Right atrium auricular region (tissue), 2 donors: ENCODE measurements around the gene ARRB1. TPM values are rescaled to one million over a fixed set of nuclear protein-coding genes. Genes with fewer than 3 reads are reported as not detected.
"Not testable (repeated sequence)": the region's sequence is repeated elsewhere in the genome, so short reads cannot be mapped to it uniquely, and the experiment has no call there.

ENCODE experiments used
- DNase-seq: peaks from one replicate; pipeline ENCODE4 v3.0.0-alpha.2; 2019; ENCODE audit warnings: low spot score
- H3K27ac ChIP-seq, 2 donors: fragments of 200-600 bp; sonication (generic); 1 replicate in 1 of 2; 2 replicates in 1 of 2; pipeline ENCODE4 v1.5.1; 2016 to 2019
- H3K27me3 ChIP-seq, 2 donors: fragments of 200-600 bp; sonication (generic); one replicate each; pipeline versions ENCODE4 v1.5.1 to v1.6.0; 2017 to 2019
- H3K36me3 ChIP-seq: fragments of 200-600 bp; sonication (generic); one replicate; pipeline ENCODE4 v1.5.1; 2016
- H3K4me1 ChIP-seq, 2 donors: fragments of 200-600 bp; sonication (generic); one replicate each; pipeline versions ENCODE4 v1.5.1 to v1.6.0; 2017 to 2019
- H3K4me3 ChIP-seq, 2 donors: fragments of 200-600 bp; sonication (generic); 1 replicate in 1 of 2; 2 replicates in 1 of 2; pipeline ENCODE4 v1.5.1; 2017 to 2019; ENCODE audit warnings: mild to moderate bottlenecking in 1 of 2, moderate library complexity in 1 of 2
- H3K9me3 ChIP-seq, 2 donors: fragments of 200-600 bp; sonication (generic); one replicate each; pipeline ENCODE4 v1.5.1; 2019
- total RNA-seq, 2 donors: library from RNA; depleted of rRNA; stranded (reverse); fragments of >200 nt; gene quantifications; one replicate each; pipeline ENCODE4 v1.1.0, GENCODE V29; 2016
- TF ChIP-seq, protein P1 (sequence below), 2 donors: fragments of 200-600 bp; sonication (generic); IDR thresholded peaks; one replicate each; pipeline ENCODE4 v1.5.1; 2019; ENCODE audit warnings: antibody characterized with exemption in 2 of 2

ARRB1 gene
- total RNA-seq, 2 donors from 2014 or later: 19.4 to 22.9 TPM

DNA sequence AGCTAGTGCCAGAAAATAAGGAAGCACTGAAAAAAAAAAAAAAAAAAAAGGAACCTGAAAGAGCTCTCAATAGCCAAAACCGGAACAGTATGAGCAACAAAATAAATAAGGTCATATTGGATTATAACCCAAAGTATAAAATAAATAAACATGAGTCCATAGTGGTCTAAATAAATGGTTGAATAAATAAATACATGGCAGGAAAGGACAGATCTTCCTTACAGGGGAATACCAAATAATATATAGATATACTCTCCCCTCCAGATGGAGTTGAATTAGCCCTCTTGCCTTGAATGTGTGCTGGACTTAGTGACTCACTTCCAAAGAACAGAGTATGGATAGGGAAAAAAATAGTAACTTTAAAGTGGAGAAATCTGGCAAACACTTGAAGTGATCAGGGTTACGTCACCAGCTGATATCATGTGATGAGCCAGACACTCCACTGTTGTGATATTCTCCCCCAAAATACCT lies 14.3 kb upstream of the ARRB1 start:
- Histone ChIP-seq H3K4me1 (no peaks in the 10 kb centered on the region), H3K27ac (no peak overlapping the region), H3K27me3 (no peaks in the 10 kb centered on the region), H3K36me3 (no peaks in the 10 kb centered on the region), H3K4me3 (no peak overlapping the region), H3K9me3 (peaks cover 0 to 6% of the 10 kb centered on the region in 2 donors)
- DNase-seq: no peak
- TF ChIP-seq, protein P1, sequence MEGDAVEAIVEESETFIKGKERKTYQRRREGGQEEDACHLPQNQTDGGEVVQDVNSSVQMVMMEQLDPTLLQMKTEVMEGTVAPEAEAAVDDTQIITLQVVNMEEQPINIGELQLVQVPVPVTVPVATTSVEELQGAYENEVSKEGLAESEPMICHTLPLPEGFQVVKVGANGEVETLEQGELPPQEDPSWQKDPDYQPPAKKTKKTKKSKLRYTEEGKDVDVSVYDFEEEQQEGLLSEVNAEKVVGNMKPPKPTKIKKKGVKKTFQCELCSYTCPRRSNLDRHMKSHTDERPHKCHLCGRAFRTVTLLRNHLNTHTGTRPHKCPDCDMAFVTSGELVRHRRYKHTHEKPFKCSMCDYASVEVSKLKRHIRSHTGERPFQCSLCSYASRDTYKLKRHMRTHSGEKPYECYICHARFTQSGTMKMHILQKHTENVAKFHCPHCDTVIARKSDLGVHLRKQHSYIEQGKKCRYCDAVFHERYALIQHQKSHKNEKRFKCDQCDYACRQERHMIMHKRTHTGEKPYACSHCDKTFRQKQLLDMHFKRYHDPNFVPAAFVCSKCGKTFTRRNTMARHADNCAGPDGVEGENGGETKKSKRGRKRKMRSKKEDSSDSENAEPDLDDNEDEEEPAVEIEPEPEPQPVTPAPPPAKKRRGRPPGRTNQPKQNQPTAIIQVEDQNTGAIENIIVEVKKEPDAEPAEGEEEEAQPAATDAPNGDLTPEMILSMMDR (IDR thresholded peaks at IDR 0.05): no peak

DNA sequence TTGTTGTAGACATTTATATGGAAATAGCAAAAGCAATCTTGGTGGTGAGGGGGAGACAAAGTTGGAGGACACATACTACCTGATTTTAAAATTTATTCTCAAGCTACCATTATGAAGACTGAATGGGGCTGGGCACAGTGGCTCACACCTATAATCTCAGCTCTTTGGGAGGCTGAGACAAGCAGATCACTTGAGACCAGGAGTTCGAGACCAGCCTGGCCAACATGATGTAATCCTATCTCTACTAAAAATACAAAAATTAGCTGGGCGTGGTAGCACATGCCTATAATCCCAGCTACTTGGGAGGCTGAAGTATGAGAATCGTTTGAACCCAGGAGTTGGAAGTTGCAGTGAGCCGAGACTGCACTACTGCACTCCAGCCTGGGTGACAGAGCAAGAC lies 10.8 kb upstream of the ARRB1 start:
- not testable (repeated sequence) for H3K27me3 ChIP-seq, H3K36me3 ChIP-seq

DNA sequence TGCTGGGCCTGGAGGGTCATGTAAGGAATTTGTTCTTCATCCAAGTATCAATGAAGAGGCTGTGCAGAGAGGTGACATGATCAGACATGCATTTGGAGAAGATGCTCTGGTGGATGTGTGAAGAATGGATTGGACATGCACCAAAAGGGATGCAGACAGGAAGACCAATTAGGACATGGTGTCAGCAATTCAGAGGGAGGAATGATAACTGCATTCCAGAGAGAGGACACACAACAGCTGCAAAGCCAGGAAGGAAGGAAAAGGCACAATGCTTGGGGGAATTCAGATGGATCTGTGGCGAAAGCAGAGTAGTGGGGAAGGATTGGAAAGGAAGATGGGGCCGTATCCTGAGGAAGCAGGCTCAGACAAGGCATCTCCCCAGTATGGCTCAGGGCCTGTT lies 5.2 kb upstream of the ARRB1 start:
- no peak overlapping the region for H3K4me3 ChIP-seq
- no peaks in the 10 kb centered on the region for H3K36me3 ChIP-seq
- TF ChIP-seq, protein P1 (IDR thresholded peaks at IDR 0.05): no peak
- H3K4me1 ChIP-seq: peaks cover 0 to 12% of the 10 kb centered on the region in 2 donors
- DNase-seq: no peak
- no peaks in the 10 kb centered on the region for H3K9me3 ChIP-seq
- H3K27ac ChIP-seq: no peak overlapping the region
- no peaks in the 10 kb centered on the region for H3K27me3 ChIP-seq

More for the DNA sequence above, 10.8 kb upstream of the ARRB1 start:
- H3K9me3 ChIP-seq, H3K4me1 ChIP-seq, H3K4me3 ChIP-seq, DNase-seq, H3K27ac ChIP-seq: not testable (repeated sequence)

DNA sequence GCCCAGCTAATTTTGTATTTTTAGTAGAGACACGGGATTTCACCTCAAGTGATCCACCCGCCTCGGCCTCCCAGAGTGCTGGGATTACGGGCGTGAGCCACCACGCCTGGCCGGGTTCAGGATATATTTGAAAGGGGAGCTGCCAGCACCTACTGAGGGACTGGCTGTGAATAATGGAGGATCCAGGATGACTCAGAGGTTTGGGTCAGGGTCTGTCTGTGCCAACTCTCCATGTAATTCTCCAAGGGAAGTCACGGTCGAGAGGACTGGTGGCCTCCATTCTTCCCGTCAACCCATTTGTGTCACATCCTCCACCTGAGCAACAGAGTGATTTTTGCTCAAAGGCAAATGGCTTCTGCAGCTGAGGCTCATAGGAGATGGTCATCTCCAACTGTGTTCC lies 3.6 kb upstream of the ARRB1 start:
- DNase-seq: no peak
- TF ChIP-seq, protein P1 (IDR thresholded peaks at IDR 0.05): no peak

DNA sequence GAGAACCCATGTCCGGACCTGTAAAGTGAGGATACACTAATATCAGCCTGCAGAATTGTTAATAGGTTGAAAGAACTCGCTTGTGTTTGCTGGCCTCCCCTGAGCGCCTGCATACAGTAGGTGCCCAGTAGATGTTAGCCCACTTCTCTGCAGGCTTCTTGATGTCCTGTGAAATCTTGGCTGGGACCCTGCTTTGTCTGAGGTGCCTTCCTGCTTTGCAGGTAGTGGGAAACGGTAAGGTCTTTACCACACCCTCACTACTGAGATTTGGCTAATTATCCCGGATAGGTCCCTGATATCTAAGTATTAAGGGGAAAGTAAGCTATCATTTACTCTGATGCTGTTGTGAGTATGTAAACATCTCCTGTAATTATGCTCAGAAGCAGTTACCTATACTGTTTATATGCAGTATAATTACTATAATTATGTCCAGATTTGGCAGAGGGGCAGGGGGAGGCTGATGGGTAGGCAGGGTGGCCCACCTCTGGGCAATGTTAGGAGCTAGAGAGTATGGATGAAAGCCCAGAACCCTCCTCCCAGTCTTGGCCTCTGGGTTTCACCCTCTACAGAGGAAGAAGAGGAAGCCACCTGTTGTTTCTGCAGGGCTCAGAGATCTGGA lies 1.2 kb upstream of the ARRB1 start:
- H3K4me3 ChIP-seq: peak overlapping the region; percentile 74 to 77
- H3K27ac ChIP-seq: peak overlapping the region; percentile 90 to 93
- no peak for DNase-seq
- no peaks in the 10 kb centered on the region for H3K27me3 ChIP-seq
- TF ChIP-seq, protein P1 (IDR thresholded peaks at IDR 0.05): no peak
- peaks cover 4 to 49% of the 10 kb centered on the region in 2 donors for H3K4me1 ChIP-seq
- no peaks in the 10 kb centered on the region for H3K36me3 ChIP-seq
- H3K9me3 ChIP-seq: no peaks in the 10 kb centered on the region

More for the DNA sequence above, 3.6 kb upstream of the ARRB1 start:
- H3K27me3 ChIP-seq: no peaks in the 10 kb centered on the region
- no peaks in the 10 kb centered on the region for H3K9me3 ChIP-seq
- no peak overlapping the region for H3K27ac ChIP-seq
- H3K4me3 ChIP-seq: no peak overlapping the region
- no peaks in the 10 kb centered on the region for H3K36me3 ChIP-seq
- peaks cover 4 to 26% of the 10 kb centered on the region in 2 donors for H3K4me1 ChIP-seq

DNA sequence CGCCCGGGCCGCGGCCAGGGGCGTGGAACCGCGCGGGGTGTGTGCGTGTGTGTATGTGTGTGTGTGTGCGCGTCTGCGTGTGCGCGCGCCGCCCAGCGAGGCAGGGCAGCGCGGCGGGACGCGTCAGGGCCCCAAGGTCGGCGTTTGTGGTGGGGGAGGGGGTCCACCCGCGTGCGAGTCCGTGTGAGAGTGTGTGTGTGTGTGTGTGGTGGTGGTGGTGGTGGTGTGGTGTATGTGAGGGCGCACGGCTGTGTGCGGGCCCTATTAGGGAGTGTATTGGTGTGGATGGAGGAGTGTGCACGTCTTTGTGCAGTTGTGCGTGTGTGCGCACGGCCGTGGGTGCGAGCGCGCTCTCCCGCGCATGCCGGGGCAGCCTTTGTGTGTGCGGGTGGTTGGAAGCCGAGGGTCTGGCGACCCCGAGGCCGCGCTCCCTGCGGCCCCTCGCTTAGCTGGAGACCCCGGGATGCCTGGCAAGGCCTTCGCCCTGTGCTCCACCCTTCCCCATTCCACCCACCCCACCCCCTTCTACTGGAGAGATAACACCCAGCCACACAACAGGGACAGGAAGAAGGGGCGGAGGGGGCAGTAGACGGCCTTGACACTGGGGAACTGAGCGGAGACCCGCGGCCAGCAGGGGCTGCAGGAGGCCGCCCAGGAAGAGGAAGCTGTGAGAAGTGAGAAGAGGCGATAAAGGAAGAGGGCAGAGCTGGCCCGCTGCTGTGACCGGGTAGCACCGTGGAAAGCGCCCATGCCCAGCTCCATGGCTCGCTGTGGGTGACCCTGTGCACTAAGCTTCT lies 528 bp upstream of the ARRB1 start:
- no peaks in the 10 kb centered on the region for H3K9me3 ChIP-seq
- H3K27me3 ChIP-seq: no peaks in the 10 kb centered on the region
- no peaks in the 10 kb centered on the region for H3K36me3 ChIP-seq
- no peak for DNase-seq
- TF ChIP-seq, protein P1 (IDR thresholded peaks at IDR 0.05): peak in 1 of 2 donors; percentile 20
- peak overlapping the region; percentile 90 to 93 for H3K27ac ChIP-seq
- peak overlapping the region; percentile 74 to 77 for H3K4me3 ChIP-seq
- peaks cover 4 to 56% of the 10 kb centered on the region in 2 donors for H3K4me1 ChIP-seq
